Endothelial cell of umbilical vein (primary cell): ENCODE measurements around the gene PXT1.

Experiments used
- CTCF ChIP-seq, 2 donors: IDR thresholded peaks; 1 replicate in 1 of 2; 2 replicates in 1 of 2; pipeline ENCODE4 v1.5.1; 2011; ENCODE audit warnings: low read length in 2 of 2, mild to moderate bottlenecking in 2 of 2, moderate library complexity in 2 of 2, control low read depth in 1 of 2, inconsistent platforms in 1 of 2, low read depth in 1 of 2; ENCODE audit not compliant: insufficient read depth in 1 of 2; ENCODE audit errors: extremely low read depth in 1 of 2
- EZH2 ChIP-seq: IDR thresholded peaks from 2 replicates; pipeline ENCODE4 v1.6.1; 2012; ENCODE audit warnings: borderline replicate concordance, low read depth, mild to moderate bottlenecking, moderate library complexity, low read length, inconsistent platforms; ENCODE audit not compliant: severe bottlenecking
- FOS ChIP-seq: IDR thresholded peaks from 2 replicates; pipeline ENCODE4 v1.6.1; 2011; ENCODE audit warnings: mild to moderate bottlenecking, low read length, moderate library complexity, borderline replicate concordance; ENCODE audit not compliant: insufficient read depth
- JUN ChIP-seq: IDR thresholded peaks from 2 replicates; pipeline ENCODE4 v1.6.1; 2011; ENCODE audit warnings: borderline replicate concordance, low read depth; ENCODE audit not compliant: insufficient read length, insufficient read depth
- MAX ChIP-seq: IDR thresholded peaks from 2 replicates; pipeline ENCODE4 v1.6.1; 2011; ENCODE audit not compliant: insufficient read depth, insufficient read length
- POLR2A ChIP-seq: IDR thresholded peaks from 2 replicates; pipeline ENCODE4 v1.6.1; 2012; ENCODE audit warnings: low read depth, mild to moderate bottlenecking, control low read depth, low read length
- POLR2AphosphoS5 ChIP-seq: IDR thresholded peaks from 2 replicates; pipeline ENCODE4 v1.6.1; 2012; ENCODE audit warnings: low read depth, mild to moderate bottlenecking, control low read depth, low read length, moderate library complexity; ENCODE audit not compliant: insufficient read depth

GRCh38 chr6:36428911-36429310, 13.7 kb downstream of the PXT1 start:
- TF ChIP-seq CTCF (IDR thresholded peaks at IDR 0.05; ENCODE audit: extremely low read depth in 1 of 2, insufficient read depth in 1 of 2, low read depth in 1 of 2, low read length in 2 of 2) (peak in 1 of 2 donors; percentile 7), POLR2A (no peak), POLR2AphosphoS5 (no peak), EZH2 (no peak), MAX (no peak), JUN (no peak), FOS (no peak)
